Smooth muscle cell (in vitro differentiated cells): ENCODE measurements around the gene SYNE3. TPM values are rescaled to one million over a fixed set of nuclear protein-coding genes. Genes with fewer than 3 reads are reported as not detected.

Experiments
- DNase-seq: peaks from one replicate; lab custom pipeline; 2025; ENCODE audit not compliant: unreplicated experiment; lab: John Stamatoyannopoulos, UW
- H2AFZ ChIP-seq: fragments of 200-600 bp; sonication (generic); 2 replicates; pipeline ENCODE4 v1.6.0; 2016; ENCODE audit warnings: antibody characterized with exemption, low read depth, mild to moderate bottlenecking
- H3F3A ChIP-seq: fragments of 200-600 bp; sonication (generic); 2 replicates; pipeline ENCODE4 v1.6.0; 2017; ENCODE audit warnings: antibody characterized with exemption, low read depth
- H3K27ac ChIP-seq: fragments of 200-600 bp; sonication (generic); 2 replicates; pipeline ENCODE4 v1.5.1; 2016; ENCODE audit warnings: low read depth, mild to moderate bottlenecking
- H3K27me3 ChIP-seq: fragments of 200-600 bp; sonication (generic); 2 replicates; pipeline ENCODE4 v1.6.1; 2016; ENCODE audit warnings: low read depth, mild to moderate bottlenecking
- H3K36me3 ChIP-seq: fragments of 200-600 bp; sonication (generic); 2 replicates; pipeline ENCODE4 v1.5.1; 2016; ENCODE audit warnings: low read depth
- H3K4me1 ChIP-seq: fragments of 200-600 bp; sonication (generic); 2 replicates; pipeline ENCODE4 v1.5.1; 2016; ENCODE audit warnings: low read depth
- H3K4me2 ChIP-seq: fragments of 200-600 bp; sonication (generic); 2 replicates; pipeline ENCODE4 v1.6.0; 2016; ENCODE audit warnings: mild to moderate bottlenecking
- H3K4me3 ChIP-seq: fragments of 200-600 bp; sonication (generic); 2 replicates; pipeline ENCODE4 v1.5.1; 2016; ENCODE audit warnings: mild to moderate bottlenecking
- H3K79me2 ChIP-seq: fragments of 200-600 bp; sonication (generic); 2 replicates; pipeline ENCODE4 v1.6.0; 2016; ENCODE audit warnings: low read depth, mild to moderate bottlenecking
- H3K9ac ChIP-seq: fragments of 200-600 bp; sonication (generic); 2 replicates; pipeline ENCODE4 v1.6.0; 2016; ENCODE audit warnings: low read depth
- H3K9me3 ChIP-seq: fragments of 200-600 bp; sonication (generic); replicated peaks from 2 replicates; pipeline ENCODE4 v1.5.1; 2016; ENCODE audit warnings: low read depth
- H4K20me1 ChIP-seq: fragments of 200-600 bp; sonication (generic); 2 replicates; pipeline ENCODE4 v1.6.0; 2016; ENCODE audit warnings: low read depth
- WGBS: methylation state at CpG from one replicate; pipeline ENCODE4 v1.1.7; 2016; ENCODE audit warnings: low lambda C conversion rate; 5-methylcytosine and 5-hydroxymethylcytosine counted together
- polyA plus RNA-seq: library from polyadenylated mRNA; unstranded; fragments of >200 nt; fragmentation: Nextera tagmentation; extraction: Ambion mirVana; gene quantifications from 2 replicates; pipeline ENCODE4 v1.2.1, GENCODE V29; 2016
- total RNA-seq: library from RNA; depleted of rRNA; stranded (reverse); fragments of >200 nt; gene quantifications from 2 replicates; pipeline ENCODE4 v1.2.3, GENCODE V29; 2014
- TF ChIP-seq, protein P1 (sequence below): fragments of 200-600 bp; sonication (generic); IDR thresholded peaks from 2 replicates; pipeline ENCODE4 v1.5.1; 2017; ENCODE audit warnings: borderline replicate concordance, mild to moderate bottlenecking, antibody characterized with exemption; ENCODE audit not compliant: insufficient read depth, poor library complexity, severe bottlenecking

The SYNE3 gene
- total and polyA plus RNA-seq, 2 experiments from 2014 or later = 4.0 to 4.1 TPM

DNA sequence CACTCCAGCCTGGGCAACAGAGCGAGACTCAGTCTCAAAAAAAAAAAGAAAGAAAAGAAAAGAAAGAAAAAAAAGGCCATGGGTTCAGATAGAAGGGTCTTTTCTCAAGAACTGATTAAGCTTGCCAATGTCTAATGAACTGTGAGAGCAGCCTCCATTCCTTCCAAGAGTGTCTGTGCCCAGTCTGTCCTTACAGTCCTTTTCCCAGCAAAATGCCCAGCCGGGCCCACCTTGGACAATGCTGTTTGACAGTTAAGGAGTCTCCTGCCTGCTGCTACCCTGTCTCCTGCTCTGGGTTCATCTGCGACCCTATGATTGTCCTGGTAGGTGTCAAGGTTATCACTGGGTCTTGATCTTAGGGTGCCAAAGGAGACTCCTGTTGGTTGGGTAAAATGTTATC lies 21.4 kb downstream of the SYNE3 start:
- Histone ChIP-seq H3K4me1 (peaks cover 10% of the 10 kb centered on the region), H3K79me2 (no peaks in the 10 kb centered on the region)

DNA sequence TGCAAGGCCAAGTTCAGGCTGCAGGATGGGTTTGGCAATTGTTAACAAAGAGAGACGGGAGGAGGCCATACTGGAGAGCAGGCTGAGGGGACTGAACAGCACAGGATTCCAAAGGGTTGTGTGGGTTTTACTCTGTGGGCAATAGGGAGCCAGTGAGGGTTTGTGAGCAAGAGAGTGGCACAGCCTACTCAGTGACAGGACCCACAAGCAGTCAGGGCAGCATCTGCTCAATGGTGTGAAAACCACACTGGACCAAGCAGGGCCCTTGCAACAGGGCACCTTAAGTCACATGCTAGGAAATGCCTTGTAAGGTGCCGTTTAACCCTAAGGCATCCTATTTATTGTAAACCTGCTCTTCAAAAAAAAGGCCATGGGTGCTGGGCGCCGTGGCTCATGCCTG lies 22.0 kb downstream of the SYNE3 start:
- no peak overlapping the region for H3K4me3 ChIP-seq
- no peak overlapping the region for H3K9ac ChIP-seq
- H2AFZ ChIP-seq = no peak overlapping the region
- H3K36me3 ChIP-seq = no peaks in the 10 kb centered on the region
- H3K9me3 ChIP-seq = no peaks in the 10 kb centered on the region
- H3F3A ChIP-seq = peaks cover 13% of the 10 kb centered on the region
- peaks cover 19% of the 10 kb centered on the region for H4K20me1 ChIP-seq
- H3K79me2 ChIP-seq = no peaks in the 10 kb centered on the region
- H3K4me1 ChIP-seq = peaks cover 10% of the 10 kb centered on the region
- no peak overlapping the region for H3K4me2 ChIP-seq
- H3K27ac ChIP-seq = no peak overlapping the region
- WGBS = 94% methylated on average over 4 of the region's 4 CpGs
- H3K27me3 ChIP-seq = no peaks in the 10 kb centered on the region
- TF ChIP-seq, protein P1, sequence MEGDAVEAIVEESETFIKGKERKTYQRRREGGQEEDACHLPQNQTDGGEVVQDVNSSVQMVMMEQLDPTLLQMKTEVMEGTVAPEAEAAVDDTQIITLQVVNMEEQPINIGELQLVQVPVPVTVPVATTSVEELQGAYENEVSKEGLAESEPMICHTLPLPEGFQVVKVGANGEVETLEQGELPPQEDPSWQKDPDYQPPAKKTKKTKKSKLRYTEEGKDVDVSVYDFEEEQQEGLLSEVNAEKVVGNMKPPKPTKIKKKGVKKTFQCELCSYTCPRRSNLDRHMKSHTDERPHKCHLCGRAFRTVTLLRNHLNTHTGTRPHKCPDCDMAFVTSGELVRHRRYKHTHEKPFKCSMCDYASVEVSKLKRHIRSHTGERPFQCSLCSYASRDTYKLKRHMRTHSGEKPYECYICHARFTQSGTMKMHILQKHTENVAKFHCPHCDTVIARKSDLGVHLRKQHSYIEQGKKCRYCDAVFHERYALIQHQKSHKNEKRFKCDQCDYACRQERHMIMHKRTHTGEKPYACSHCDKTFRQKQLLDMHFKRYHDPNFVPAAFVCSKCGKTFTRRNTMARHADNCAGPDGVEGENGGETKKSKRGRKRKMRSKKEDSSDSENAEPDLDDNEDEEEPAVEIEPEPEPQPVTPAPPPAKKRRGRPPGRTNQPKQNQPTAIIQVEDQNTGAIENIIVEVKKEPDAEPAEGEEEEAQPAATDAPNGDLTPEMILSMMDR = no peak
- no peak for DNase-seq

More for the DNA sequence above, 21.4 kb downstream of the SYNE3 start:
- H3K9me3 ChIP-seq = no peaks in the 10 kb centered on the region
- H3K36me3 ChIP-seq = no peaks in the 10 kb centered on the region
- H3K4me3 ChIP-seq = no peak overlapping the region
- H3K27me3 ChIP-seq = no peaks in the 10 kb centered on the region
- peaks cover 20% of the 10 kb centered on the region for H4K20me1 ChIP-seq
- H3K27ac ChIP-seq = no peak overlapping the region
- 94% methylated on average over 3 of the region's 3 CpGs for WGBS
- H2AFZ ChIP-seq = no peak overlapping the region
- no peak overlapping the region for H3K4me2 ChIP-seq
- TF ChIP-seq, protein P1 = no peak
- no peak for DNase-seq
- H3F3A ChIP-seq = peaks cover 13% of the 10 kb centered on the region
- no peak overlapping the region for H3K9ac ChIP-seq

DNA sequence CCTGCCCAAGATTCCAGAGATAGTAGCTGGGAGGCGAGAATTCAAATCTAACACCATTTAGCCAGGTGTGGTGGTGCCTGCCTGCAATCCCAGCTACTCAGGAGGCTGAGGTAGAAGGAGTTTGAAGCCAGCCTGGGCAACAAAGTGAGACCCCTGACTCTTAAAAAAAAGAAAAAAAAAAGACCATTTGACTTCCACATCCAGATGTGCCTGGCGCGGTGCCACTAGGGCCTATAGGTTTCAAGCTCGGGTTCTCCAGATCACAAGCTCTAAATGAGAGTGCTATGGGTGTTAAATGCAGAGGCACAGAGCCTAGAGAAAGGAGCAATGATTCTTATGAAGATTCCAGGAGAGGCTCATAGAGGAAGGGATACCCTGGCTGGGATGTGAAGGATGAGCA lies 22.5 kb downstream of the SYNE3 start:
- H3K4me2 ChIP-seq = no peak overlapping the region
- H3K9ac ChIP-seq = no peak overlapping the region
- WGBS = 95% methylated on average over 4 of the region's 4 CpGs
- no peak for DNase-seq
- no peaks in the 10 kb centered on the region for H3K36me3 ChIP-seq
- H3K4me3 ChIP-seq = no peak overlapping the region
- H4K20me1 ChIP-seq = peaks cover 14% of the 10 kb centered on the region
- H3F3A ChIP-seq = peaks cover 13% of the 10 kb centered on the region
- H3K27me3 ChIP-seq = no peaks in the 10 kb centered on the region
- TF ChIP-seq, protein P1 = no peak
- H3K79me2 ChIP-seq = no peaks in the 10 kb centered on the region
- no peak overlapping the region for H3K27ac ChIP-seq
- H2AFZ ChIP-seq = no peak overlapping the region
- H3K4me1 ChIP-seq = peaks cover 10% of the 10 kb centered on the region
- H3K9me3 ChIP-seq = no peaks in the 10 kb centered on the region

DNA sequence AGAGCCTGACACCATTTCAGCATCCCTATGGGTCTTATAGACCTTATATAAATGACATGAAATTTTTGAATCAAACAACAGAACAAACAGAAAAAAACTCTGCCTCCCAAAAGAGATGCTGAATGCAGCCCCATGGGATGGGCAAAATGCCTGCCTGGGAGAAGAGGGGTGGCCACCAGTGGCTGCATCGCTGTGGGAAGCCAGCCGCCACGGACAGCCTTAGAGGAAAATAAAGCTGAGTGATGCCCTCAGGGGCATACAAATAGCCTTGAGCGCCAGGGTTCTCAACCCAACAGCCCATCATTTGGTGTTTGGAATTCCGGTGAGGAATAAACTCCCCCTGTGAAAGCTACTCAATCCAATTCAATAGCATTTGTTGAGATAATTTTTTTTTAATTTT lies 22.9 kb downstream of the SYNE3 start:
- DNase-seq = no peak
- Histone ChIP-seq H3K4me1 (peaks cover 10% of the 10 kb centered on the region), H3K9me3 (no peaks in the 10 kb centered on the region), H3K4me2 (no peak overlapping the region), H3K36me3 (no peaks in the 10 kb centered on the region), H3K9ac (no peak overlapping the region), H3F3A (peaks cover 13% of the 10 kb centered on the region), H3K27ac (no peak overlapping the region), H2AFZ (no peak overlapping the region), H3K27me3 (no peaks in the 10 kb centered on the region), H3K79me2 (no peaks in the 10 kb centered on the region), H3K4me3 (no peak overlapping the region), H4K20me1 (peaks cover 12% of the 10 kb centered on the region)
- 86% methylated on average over 5 of the region's 5 CpGs for WGBS
- TF ChIP-seq, protein P1 = no peak
